Activated CD4-positive, alpha-beta T cell treated with anti-CD3 and anti-CD28 coated beads, Interleukin-2, amount 50 U/mL, for 1 hour (primary cell): Measurements from ENCODE around the gene USP17L28.
A peak's percentile ranks its signal among the peaks of the same experiment; 100 is the strongest.
"Not testable (repeated sequence)": the region's sequence is repeated elsewhere in the genome, so short reads cannot be mapped to it uniquely, and the experiment has no call there.

ENCODE experiments used
- DNase-seq: peaks from one replicate; pipeline ENCODE4 v3.0.0-alpha.2; 2020

The USP17L28 gene, protein sequence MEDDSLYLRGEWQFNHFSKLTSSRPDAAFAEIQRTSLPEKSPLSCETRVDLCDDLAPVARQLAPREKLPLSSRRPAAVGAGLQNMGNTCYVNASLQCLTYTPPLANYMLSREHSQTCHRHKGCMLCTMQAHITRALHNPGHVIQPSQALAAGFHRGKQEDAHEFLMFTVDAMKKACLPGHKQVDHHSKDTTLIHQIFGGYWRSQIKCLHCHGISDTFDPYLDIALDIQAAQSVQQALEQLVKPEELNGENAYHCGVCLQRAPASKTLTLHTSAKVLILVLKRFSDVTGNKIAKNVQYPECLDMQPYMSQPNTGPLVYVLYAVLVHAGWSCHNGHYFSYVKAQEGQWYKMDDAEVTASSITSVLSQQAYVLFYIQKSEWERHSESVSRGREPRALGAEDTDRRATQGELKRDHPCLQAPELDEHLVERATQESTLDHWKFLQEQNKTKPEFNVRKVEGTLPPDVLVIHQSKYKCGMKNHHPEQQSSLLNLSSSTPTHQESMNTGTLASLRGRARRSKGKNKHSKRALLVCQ

DNA sequence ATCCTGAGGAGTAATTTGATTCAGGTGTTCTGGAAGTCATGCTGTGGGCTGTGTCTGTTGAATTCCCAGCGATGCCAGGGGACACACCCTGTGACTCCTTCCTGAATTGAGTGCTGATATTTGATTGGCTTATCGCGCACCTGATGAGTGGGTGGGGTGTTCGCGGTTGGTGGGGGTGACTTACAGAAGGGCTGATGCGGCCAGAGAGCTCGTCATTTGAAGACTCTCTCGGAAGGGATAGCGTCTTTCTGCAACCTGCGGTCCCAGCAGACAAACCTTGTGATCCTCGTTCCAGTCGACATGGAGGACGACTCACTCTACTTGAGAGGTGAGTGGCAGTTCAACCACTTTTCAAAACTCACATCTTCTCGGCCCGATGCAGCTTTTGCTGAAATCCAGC, at the start of gene USP17L28:
TSS of gene USP17L28 (plus strand) at position 301 of the 400 bp plus-strand sequence. CDS start at position 301, 0 bp downstream.
- DNase-seq: not testable (repeated sequence)

DNA sequence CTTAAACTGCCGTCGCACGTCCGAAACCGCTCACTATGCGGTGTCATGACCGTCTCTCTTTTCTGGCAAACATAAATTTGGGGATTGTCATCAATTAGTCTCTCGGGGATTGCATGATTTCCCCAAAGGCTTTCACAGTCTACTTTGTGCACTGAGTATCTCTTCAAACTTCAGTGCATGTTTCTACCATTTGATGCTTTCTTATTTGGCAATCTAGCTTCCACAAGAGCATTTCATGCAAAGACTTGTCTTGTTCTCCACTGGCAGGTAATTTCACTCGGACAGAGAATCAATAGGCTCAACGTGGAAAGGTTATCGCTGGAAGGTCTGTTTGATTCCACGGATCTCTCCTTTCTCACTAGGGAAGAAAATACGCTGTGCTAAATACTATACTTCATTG, 24.5 kb upstream of the USP17L28 start:
- DNase-seq: not testable (repeated sequence)

DNA sequence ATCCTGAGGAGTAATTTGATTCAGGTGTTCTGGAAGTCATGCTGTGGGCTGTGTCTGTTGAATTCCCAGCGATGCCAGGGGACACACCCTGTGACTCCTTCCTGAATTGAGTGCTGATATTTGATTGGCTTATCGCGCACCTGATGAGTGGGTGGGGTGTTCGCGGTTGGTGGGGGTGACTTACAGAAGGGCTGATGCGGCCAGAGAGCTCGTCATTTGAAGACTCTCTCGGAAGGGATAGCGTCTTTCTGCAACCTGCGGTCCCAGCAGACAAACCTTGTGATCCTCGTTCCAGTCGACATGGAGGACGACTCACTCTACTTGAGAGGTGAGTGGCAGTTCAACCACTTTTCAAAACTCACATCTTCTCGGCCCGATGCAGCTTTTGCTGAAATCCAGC, 23.8 kb upstream of the USP17L28 start, which contains the start of gene USP17L24:
TSS of gene USP17L24 (plus strand) at position 301 of the 400 bp plus-strand sequence. CDS start at position 301, 0 bp downstream.
- not testable (repeated sequence) for DNase-seq

DNA sequence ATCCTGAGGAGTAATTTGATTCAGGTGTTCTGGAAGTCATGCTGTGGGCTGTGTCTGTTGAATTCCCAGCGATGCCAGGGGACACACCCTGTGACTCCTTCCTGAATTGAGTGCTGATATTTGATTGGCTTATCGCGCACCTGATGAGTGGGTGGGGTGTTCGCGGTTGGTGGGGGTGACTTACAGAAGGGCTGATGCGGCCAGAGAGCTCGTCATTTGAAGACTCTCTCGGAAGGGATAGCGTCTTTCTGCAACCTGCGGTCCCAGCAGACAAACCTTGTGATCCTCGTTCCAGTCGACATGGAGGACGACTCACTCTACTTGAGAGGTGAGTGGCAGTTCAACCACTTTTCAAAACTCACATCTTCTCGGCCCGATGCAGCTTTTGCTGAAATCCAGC, 19.1 kb upstream of the USP17L28 start, which contains the start of gene USP17L25:
TSS of gene USP17L25 (plus strand) at position 301 of the 400 bp plus-strand sequence. CDS start at position 301, 0 bp downstream.
- not testable (repeated sequence) for DNase-seq

DNA sequence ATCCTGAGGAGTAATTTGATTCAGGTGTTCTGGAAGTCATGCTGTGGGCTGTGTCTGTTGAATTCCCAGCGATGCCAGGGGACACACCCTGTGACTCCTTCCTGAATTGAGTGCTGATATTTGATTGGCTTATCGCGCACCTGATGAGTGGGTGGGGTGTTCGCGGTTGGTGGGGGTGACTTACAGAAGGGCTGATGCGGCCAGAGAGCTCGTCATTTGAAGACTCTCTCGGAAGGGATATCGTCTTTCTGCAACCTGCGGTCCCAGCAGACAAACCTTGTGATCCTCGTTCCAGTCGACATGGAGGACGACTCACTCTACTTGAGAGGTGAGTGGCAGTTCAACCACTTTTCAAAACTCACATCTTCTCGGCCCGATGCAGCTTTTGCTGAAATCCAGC, 14.3 kb upstream of the USP17L28 start, which contains the start of gene USP17L26:
TSS of gene USP17L26 (plus strand) at position 301 of the 400 bp plus-strand sequence. CDS start at position 301, 0 bp downstream.
- not testable (repeated sequence) for DNase-seq

DNA sequence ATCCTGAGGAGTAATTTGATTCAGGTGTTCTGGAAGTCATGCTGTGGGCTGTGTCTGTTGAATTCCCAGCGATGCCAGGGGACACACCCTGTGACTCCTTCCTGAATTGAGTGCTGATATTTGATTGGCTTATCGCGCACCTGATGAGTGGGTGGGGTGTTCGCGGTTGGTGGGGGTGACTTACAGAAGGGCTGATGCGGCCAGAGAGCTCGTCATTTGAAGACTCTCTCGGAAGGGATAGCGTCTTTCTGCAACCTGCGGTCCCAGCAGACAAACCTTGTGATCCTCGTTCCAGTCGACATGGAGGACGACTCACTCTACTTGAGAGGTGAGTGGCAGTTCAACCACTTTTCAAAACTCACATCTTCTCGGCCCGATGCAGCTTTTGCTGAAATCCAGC, 9.6 kb upstream of the USP17L28 start, which contains the start of gene USP17L5:
TSS of gene USP17L5 (plus strand) at position 301 of the 400 bp plus-strand sequence. CDS start at position 301, 0 bp downstream.
- DNase-seq: not testable (repeated sequence)

- DNase-seq: not testable (repeated sequence)
Measured at GRCh38 chr4:9343848-9344247, 4.8 kb upstream of the USP17L28 start, which contains the start of gene USP17L27. TSS of gene USP17L27 (plus strand) at chr4:9344148. CDS start at chr4:9344148, 0 bp downstream.

- DNase-seq: not testable (repeated sequence)
Measured at GRCh38 chr4:9350866-9351265, 2.2 kb downstream of the USP17L28 start.

DNA sequence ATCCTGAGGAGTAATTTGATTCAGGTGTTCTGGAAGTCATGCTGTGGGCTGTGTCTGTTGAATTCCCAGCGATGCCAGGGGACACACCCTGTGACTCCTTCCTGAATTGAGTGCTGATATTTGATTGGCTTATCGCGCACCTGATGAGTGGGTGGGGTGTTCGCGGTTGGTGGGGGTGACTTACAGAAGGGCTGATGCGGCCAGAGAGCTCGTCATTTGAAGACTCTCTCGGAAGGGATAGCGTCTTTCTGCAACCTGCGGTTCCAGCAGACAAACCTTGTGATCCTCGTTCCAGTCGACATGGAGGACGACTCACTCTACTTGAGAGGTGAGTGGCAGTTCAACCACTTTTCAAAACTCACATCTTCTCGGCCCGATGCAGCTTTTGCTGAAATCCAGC, 4.6 kb downstream of the USP17L28 start, which contains the start of gene USP17L29:
TSS of gene USP17L29 (plus strand) at position 301 of the 400 bp plus-strand sequence. CDS start at position 301, 0 bp downstream.
- DNase-seq: not testable (repeated sequence)

DNA sequence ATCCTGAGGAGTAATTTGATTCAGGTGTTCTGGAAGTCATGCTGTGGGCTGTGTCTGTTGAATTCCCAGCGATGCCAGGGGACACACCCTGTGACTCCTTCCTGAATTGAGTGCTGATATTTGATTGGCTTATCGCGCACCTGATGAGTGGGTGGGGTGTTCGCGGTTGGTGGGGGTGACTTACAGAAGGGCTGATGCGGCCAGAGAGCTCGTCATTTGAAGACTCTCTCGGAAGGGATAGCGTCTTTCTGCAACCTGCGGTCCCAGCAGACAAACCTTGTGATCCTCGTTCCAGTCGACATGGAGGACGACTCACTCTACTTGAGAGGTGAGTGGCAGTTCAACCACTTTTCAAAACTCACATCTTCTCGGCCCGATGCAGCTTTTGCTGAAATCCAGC, 14.1 kb downstream of the USP17L28 start, which contains the start of gene USP17L30:
TSS of gene USP17L30 (plus strand) at position 301 of the 400 bp plus-strand sequence. CDS start at position 301, 0 bp downstream.
- not testable (repeated sequence) for DNase-seq

DNA sequence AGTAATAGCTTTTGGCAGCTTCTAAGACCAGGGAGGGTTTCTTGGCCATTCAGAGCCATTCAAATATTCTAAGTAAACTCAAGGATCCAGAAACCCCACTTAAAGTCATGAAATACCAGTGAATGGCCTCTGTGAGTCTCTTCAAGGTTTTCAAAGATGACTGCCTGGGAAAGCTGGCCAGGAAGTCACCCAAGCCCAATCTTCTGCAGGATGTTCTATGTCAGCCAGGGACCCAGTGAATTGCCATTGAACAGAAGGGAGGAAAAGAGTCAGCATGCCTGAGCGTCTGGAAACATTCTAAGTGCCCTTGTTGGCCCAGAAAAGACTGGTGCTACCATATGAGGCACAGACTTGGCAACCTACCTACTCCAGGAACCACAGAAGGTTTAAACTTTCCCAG, 31.2 kb downstream of the USP17L28 start:
- DNase-seq: not testable (repeated sequence)

- peak; percentile 60 for DNase-seq
Measured at GRCh38 chr4:9381012-9381534, 32.4 kb downstream of the USP17L28 start.

DNA sequence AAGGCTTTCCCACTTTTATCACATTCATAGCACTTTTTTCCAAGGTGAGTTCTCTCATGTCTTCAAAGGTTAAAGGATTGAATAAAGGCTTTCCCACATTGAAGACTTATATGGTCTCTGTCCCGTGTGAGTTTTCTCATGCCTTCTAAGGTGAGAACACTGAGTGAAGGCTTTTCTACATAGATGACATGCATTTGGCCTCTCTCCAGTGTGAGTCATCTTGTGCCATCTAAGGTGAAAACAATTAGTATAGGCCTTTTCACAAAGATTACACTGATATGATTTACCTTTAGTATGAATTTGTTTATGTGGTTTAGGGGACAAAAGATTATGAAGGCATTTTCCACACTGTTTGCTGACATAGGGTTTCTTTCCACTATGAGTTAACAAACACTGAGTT, 35.4 kb downstream of the USP17L28 start:
- no peak for DNase-seq

DNA sequence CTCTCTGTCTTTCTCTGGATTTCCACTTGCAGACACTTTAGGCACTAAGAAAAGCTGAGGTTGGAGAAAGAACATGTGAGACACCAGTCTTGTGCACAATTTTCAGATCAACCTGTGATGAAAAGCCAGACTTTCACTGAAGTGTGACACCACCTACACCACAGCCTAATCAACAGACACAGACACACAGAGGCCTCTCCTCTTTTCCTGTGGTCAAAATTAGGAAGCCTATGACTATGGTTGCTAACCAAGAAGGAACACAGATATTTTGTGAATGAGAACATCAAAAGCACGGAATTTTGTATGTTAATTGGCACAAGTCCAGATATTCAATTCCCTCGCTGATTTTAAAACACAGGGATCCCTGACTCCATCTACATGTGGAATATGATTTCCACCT, 40.3 kb downstream of the USP17L28 start:
- not testable (repeated sequence) for DNase-seq
